ENCODE data around the gene PML. TPM values are rescaled to one million over a fixed set of nuclear protein-coding genes. Genes with fewer than 3 reads are reported as not detected.
A peak's percentile ranks its signal among the peaks of the same experiment; 100 is the strongest.

The PML gene
- polyA plus RNA-seq, 1 of the 3 experiments (the other 2 are of a cell fraction), result 18.4 TPM

- H3K4me2 ChIP-seq, result peak overlapping the region; percentile 66
- peak overlapping the region; percentile 36; the same call in 1 of the 2 replicates for H2AFZ ChIP-seq (ENCODE audit: low read depth)
- H3K9ac ChIP-seq, result peak overlapping the region; percentile 29; the same call in 1 of the 2 replicates
- TF ChIP-seq, protein P1, sequence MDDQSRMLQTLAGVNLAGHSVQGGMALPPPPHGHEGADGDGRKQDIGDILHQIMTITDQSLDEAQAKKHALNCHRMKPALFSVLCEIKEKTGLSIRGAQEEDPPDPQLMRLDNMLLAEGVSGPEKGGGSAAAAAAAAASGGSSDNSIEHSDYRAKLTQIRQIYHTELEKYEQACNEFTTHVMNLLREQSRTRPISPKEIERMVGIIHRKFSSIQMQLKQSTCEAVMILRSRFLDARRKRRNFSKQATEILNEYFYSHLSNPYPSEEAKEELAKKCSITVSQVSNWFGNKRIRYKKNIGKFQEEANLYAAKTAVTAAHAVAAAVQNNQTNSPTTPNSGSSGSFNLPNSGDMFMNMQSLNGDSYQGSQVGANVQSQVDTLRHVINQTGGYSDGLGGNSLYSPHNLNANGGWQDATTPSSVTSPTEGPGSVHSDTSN (IDR thresholded peaks at IDR 0.05), result peak; percentile 49; the same call in 1 of the 2 replicates
- TF ChIP-seq, protein P2, sequence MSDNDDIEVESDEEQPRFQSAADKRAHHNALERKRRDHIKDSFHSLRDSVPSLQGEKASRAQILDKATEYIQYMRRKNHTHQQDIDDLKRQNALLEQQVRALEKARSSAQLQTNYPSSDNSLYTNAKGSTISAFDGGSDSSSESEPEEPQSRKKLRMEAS (IDR thresholded peaks at IDR 0.05; ENCODE audit: low read depth), result peak; percentile 49; the same call in 1 of the 2 replicates
- TF ChIP-seq ELF1 (IDR thresholded peaks at IDR 0.05), result peak; percentile 51; the same call in 1 of the 2 replicates
- TF ChIP-seq CHD2 (IDR thresholded peaks at IDR 0.05; ENCODE audit: low read length, partially characterized antibody), result no peak
- TF ChIP-seq FOXM1 (IDR thresholded peaks at IDR 0.05; ENCODE audit: low read depth), result no peak
- peak; percentile 66; the same call in 1 of the 2 replicates for TF ChIP-seq JUND (IDR thresholded peaks at IDR 0.05)
- peak; percentile 75 for TF ChIP-seq FOSL2 (IDR thresholded peaks at IDR 0.05; ENCODE audit: borderline replicate concordance, low read depth)
- no peak for TF ChIP-seq NRF1 (IDR thresholded peaks at IDR 0.05; ENCODE audit: low read depth, low read length)
- TF ChIP-seq SIN3A (IDR thresholded peaks at IDR 0.05; ENCODE audit: borderline replicate concordance, low read depth, low read length), result no peak
- TF ChIP-seq NFIC (IDR thresholded peaks at IDR 0.05; ENCODE audit: borderline replicate concordance), result peak; percentile 16; the same call in 1 of the 2 replicates
- no peak for TF ChIP-seq EZH2phosphoT487 (IDR thresholded peaks at IDR 0.05; ENCODE audit: borderline replicate concordance, low read depth)
- peak; percentile 46; the same call in 1 of the 2 replicates for TF ChIP-seq TCF12 (IDR thresholded peaks at IDR 0.05)
- no peak for TF ChIP-seq GATA2 (CRISPR knock-in tag; IDR thresholded peaks at IDR 0.05)
- no peak for TF ChIP-seq MEF2A (IDR thresholded peaks at IDR 0.05; ENCODE audit: borderline replicate concordance, low read depth)
- no peaks in the 10 kb centered on the region for H3K27me3 ChIP-seq (ENCODE audit: insufficient read depth)
- H3F3A ChIP-seq (replicated peaks; ENCODE audit: insufficient read depth), result peaks cover 12% of the 10 kb centered on the region
- no peak overlapping the region for H3K4me3 ChIP-seq (ENCODE audit: low read depth in 2 of 2, low read length in 1 of 2)
- H3K79me2 ChIP-seq (ENCODE audit: insufficient read depth), result peaks cover 6% of the 10 kb centered on the region; the same call in 1 of the 2 replicates
- no peaks in the 10 kb centered on the region for H3K36me3 ChIP-seq (replicated peaks in 1 of 2; ENCODE audit: control insufficient read depth in 1 of 2, insufficient read depth in 2 of 2, low read length in 1 of 2)
- H3K27ac ChIP-seq (ENCODE audit: low read depth in 2 of 2, low read length in 1 of 2), result peak overlapping the region; percentile 67 to 80
- H3K9me2 ChIP-seq, result no peaks in the 10 kb centered on the region
- WGBS (ENCODE audit: low lambda C conversion rate), result 76% methylated on average over 9 of the region's 9 CpGs
- no peaks in the 10 kb centered on the region for H4K20me1 ChIP-seq (ENCODE audit: insufficient read depth)
- CTCF ChIA-PET, result interaction anchor here (1.2 to 1.8 kb wide), 5 partner anchors 16 to 62 kb away, joined by 3 to 5 read pairs (median 4); no protein-coding TSS in a partner anchor
- peaks cover 43% of the 10 kb centered on the region in 2 experiments; a peak in 3 of 4 replicates for H3K4me1 ChIP-seq (ENCODE audit: control insufficient read depth in 1 of 2, insufficient read depth in 2 of 2, low read depth in 1 of 2, low read length in 1 of 2)
- POLR2A ChIA-PET, result no interaction called here
- no peak for DNase-seq
- H3K9me3 ChIP-seq, result no peaks in the 10 kb centered on the region
Observed at GRCh38 chr15:73989001-73989798, 5.3 kb upstream of the PML start.

DNA sequence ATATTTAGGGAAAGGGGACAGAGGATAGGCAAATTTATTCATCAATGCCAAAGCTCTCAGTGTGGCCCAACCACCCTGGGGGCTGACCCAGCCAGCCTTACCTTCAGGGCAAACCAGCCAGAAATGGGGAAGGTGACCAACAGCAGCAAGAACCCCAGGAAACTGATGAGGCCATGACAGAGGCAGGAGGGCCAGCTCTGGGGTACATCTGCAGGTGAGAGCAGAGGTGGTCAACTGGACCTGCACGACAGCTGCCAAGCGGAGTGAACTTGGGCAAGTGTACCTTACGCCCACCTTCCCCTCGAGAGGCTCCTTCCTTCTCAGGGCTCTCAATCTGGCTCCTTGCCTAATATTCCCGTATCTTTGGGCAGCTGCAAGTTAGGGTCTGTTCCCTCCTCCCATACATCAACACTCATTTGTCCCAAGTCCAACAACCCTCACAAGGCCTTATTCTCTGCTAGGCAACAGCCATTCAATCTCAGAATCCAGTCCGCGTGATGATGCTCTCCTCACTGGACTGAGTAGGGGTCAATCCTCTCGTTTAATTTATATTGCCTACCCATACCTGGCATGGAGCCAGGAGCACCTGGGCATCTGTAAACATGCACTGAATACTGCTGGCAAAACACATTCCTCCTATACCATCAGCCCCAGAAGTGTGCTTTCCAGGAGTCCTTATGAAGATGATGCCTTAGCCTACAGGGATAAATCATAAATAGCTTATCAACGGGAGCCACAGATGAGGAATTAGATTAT is 4.1 kb upstream of the PML start:
- no peak overlapping the region for H2AFZ ChIP-seq (ENCODE audit: low read depth)
- ChIA-PET CTCF (interaction anchor here (0.9 to 5.1 kb wide), 4 partner anchors 8 to 46 kb away, joined by 3 to 37 read pairs (median 12); no protein-coding TSS in a partner anchor), POLR2A (no interaction called here)
- no peak overlapping the region for H3K9ac ChIP-seq
- H3K4me2 ChIP-seq, result peak overlapping the region; percentile 94; the same call in 1 of the 2 replicates
- WGBS (ENCODE audit: low lambda C conversion rate), result 78% methylated on average over 9 of the region's 9 CpGs
- no peaks in the 10 kb centered on the region for H3K36me3 ChIP-seq (replicated peaks in 1 of 2; ENCODE audit: control insufficient read depth in 1 of 2, insufficient read depth in 2 of 2, low read length in 1 of 2)
- no peaks in the 10 kb centered on the region for H3K9me2 ChIP-seq
- H3K9me3 ChIP-seq, result no peaks in the 10 kb centered on the region
- DNase-seq, result no peak
- H3K4me1 ChIP-seq (ENCODE audit: control insufficient read depth in 1 of 2, insufficient read depth in 2 of 2, low read depth in 1 of 2, low read length in 1 of 2), result peaks cover 36 to 39% of the 10 kb centered on the region in 2 experiments; a peak in 3 of 4 replicates
- peaks cover 12% of the 10 kb centered on the region for H3F3A ChIP-seq (replicated peaks; ENCODE audit: insufficient read depth)
- TF ChIP-seq, protein P3, sequence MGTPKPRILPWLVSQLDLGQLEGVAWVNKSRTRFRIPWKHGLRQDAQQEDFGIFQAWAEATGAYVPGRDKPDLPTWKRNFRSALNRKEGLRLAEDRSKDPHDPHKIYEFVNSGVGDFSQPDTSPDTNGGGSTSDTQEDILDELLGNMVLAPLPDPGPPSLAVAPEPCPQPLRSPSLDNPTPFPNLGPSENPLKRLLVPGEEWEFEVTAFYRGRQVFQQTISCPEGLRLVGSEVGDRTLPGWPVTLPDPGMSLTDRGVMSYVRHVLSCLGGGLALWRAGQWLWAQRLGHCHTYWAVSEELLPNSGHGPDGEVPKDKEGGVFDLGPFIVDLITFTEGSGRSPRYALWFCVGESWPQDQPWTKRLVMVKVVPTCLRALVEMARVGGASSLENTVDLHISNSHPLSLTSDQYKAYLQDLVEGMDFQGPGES (IDR thresholded peaks at IDR 0.05; ENCODE audit: low read depth, low read length), result no peak
- TF ChIP-seq ELF1 (IDR thresholded peaks at IDR 0.05) (no peak), NFIC (IDR thresholded peaks at IDR 0.05; ENCODE audit: borderline replicate concordance) (peak; percentile 34; the same call in 1 of the 2 replicates)
- peak overlapping the region in 1 of 2 experiments; percentile 71; a peak in 1 of 4 replicates for H3K4me3 ChIP-seq (ENCODE audit: low read depth in 2 of 2, low read length in 1 of 2)
- H3K27ac ChIP-seq (ENCODE audit: low read depth in 2 of 2, low read length in 1 of 2), result no peak overlapping the region; a peak in 1 of 4 replicates
- peaks cover 16% of the 10 kb centered on the region for H3K79me2 ChIP-seq (ENCODE audit: insufficient read depth)
- H3K27me3 ChIP-seq (ENCODE audit: insufficient read depth), result no peaks in the 10 kb centered on the region
- no peaks in the 10 kb centered on the region for H4K20me1 ChIP-seq (ENCODE audit: insufficient read depth)
